Spleen (tissue), 11 donors: Measurements from ENCODE around the gene GPATCH4. TPM values are rescaled to one million over a fixed set of nuclear protein-coding genes. Genes with fewer than 3 reads are reported as not detected.
"Not testable (repeated sequence)": the region's sequence is repeated elsewhere in the genome, so short reads cannot be mapped to it uniquely, and the experiment has no call there.

ENCODE experiments used
- DNase-seq: peaks from one replicate; pipeline ENCODE4 v3.0.0-alpha.2; 2020
- H3K27ac ChIP-seq, 8 donors: fragments of 200-600 bp; sonication (generic) in 7 of 8; 1 replicate in 4 of 8; 2 replicates in 4 of 8; pipeline versions ENCODE4 v1.5.0 to v1.8.0; 2016 to 2021; ENCODE audit warnings: inconsistent platforms in 4 of 8, mild to moderate bottlenecking in 4 of 8, moderate library complexity in 1 of 8
- H3K27me3 ChIP-seq, 7 donors: fragments of 200-600 bp; sonication (generic) in 6 of 7; replicated peaks in 1 of 7; 1 replicate in 4 of 7; 2 replicates in 3 of 7; pipeline versions ENCODE4 v1.5.0 to v1.8.0; 2016 to 2021; ENCODE audit warnings: inconsistent platforms in 3 of 7, mild to moderate bottlenecking in 1 of 7
- H3K36me3 ChIP-seq, 6 donors: fragments of 200-600 bp; sonication (generic) in 5 of 6; 1 replicate in 4 of 6; 2 replicates in 2 of 6; pipeline versions ENCODE4 v1.5.0 to v1.8.0; 2016 to 2021; ENCODE audit warnings: inconsistent platforms in 2 of 6
- H3K4me1 ChIP-seq, 6 donors: fragments of 200-600 bp; sonication (generic) in 5 of 6; 1 replicate in 3 of 6; 2 replicates in 3 of 6; pipeline versions ENCODE4 v1.5.0 to v1.8.0; 2016 to 2021; ENCODE audit warnings: inconsistent platforms in 3 of 6
- H3K4me3 ChIP-seq, 8 donors: fragments of 200-600 bp; sonication (generic) in 7 of 8; 1 replicate in 4 of 8; 2 replicates in 4 of 8; pipeline versions ENCODE4 v1.5.0 to v1.8.0; 2016 to 2021; ENCODE audit warnings: inconsistent platforms in 4 of 8, mild to moderate bottlenecking in 4 of 8, moderate library complexity in 2 of 8
- H3K9me3 ChIP-seq, 8 donors: fragments of 200-600 bp; sonication (generic) in 7 of 8; 1 replicate in 4 of 8; 2 replicates in 4 of 8; pipeline versions ENCODE4 v1.5.0 to v1.8.0; 2016 to 2021; ENCODE audit warnings: inconsistent platforms in 4 of 8
- CTCF ChIP-seq, 11 experiments: fragments of 200-600 bp in 7 of 11; fragments of 450-650 bp in 4 of 11; sonication (generic) in 4 of 11; IDR thresholded peaks in 8 of 11; conservative IDR thresholded peaks in 3 of 11; 1 replicate in 7 of 11; 2 replicates in 4 of 11; pipeline versions ENCODE4 v1.4.0 to v1.8.0; 2016 to 2021; ENCODE audit warnings: antibody characterized with exemption in 11 of 11, inconsistent platforms in 4 of 11, mild to moderate bottlenecking in 1 of 11
- POLR2A ChIP-seq, 3 donors: fragments of 450-650 bp; IDR thresholded peaks; one replicate each; pipeline ENCODE4 v1.5.1; 2017; ENCODE audit warnings: antibody characterized with exemption in 3 of 3, mild to moderate bottlenecking in 1 of 3
- POLR2AphosphoS5 ChIP-seq, 3 donors: sonication (generic); formaldehyde crosslinking; IDR thresholded peaks; one replicate each; pipeline ENCODE4 v1.5.1; 2017; ENCODE audit warnings: antibody characterized with exemption in 3 of 3
- WGBS, 5 donors: extraction: QIAGEN DNeasy Blood & Tissue Kit in 3 of 5; methylation state at CpG; one replicate each; pipeline versions ENCODE4 v1.1.5 to v1.1.7; 2013 to 2018; 5-methylcytosine and 5-hydroxymethylcytosine counted together
- intact Hi-C: fragments of 100-400 bp; cut with DNase I; formaldehyde crosslinking; loops from one replicate; pipeline ENCODE4 v1.15.0; 2023; ENCODE audit warnings: low total_unique reads
- polyA plus RNA-seq, 3 donors: library from polyadenylated mRNA; stranded (reverse); fragments of 200-250 nt; gene quantifications; one replicate each; pipeline ENCODE4 v1.2.1, GENCODE V29; 2013
- total RNA-seq, 7 donors: library from RNA; depleted of rRNA in 3 of 7; stranded (reverse); fragments of >200 nt in 3 of 7; fragmentation: NEBNext Ultra II Directional in 4 of 7; extraction: Animal tissue kit (Norgen Biotek cat#: 25700) in 4 of 7; gene quantifications; one replicate each; pipeline versions ENCODE4 v1.1.0 to v1.2.1, GENCODE V29; 2016 to 2021
- donor health status: healthy with polysubstance abuse.
- donor health status: DM: no; HTN: no; CAD: no; lungs with moderate emphysema.
- donor health status: DM: no; HTN: no; CAD: no.
- donor health status: Bipolar disorder and iron deficiency.
- donor health status: healthy.
- donor health status: DM: no; HTN: no; CAD: no.
- donor health status: DM: yes; HTN: yes; CAD: no.

GPATCH4 gene
- total and polyA plus RNA-seq, 10 donors: 12.3 to 49.6 (median 25.5) TPM

DNA sequence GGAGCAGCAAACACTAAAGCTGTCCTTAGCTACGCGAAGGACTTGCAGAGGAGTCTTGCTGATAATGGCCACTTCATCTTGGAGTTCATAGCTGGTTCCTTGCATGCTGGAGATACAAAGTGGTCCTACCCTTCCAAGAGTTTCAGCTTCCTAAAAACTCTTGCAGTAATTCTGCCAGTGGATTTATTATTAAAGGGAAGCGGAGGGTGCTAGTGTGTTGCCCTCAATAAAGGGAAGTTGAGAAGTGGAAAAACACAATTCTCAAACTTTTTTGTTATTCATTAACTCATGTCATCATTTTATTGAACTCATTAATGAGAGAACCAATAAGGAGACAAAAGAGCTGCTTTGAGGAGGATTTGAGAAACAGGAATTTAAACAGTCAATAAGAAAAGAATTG lies 11.4 kb upstream of the GPATCH4 start:
- whole genome bisulfite sequencing, 5 donors: 30 to 57% (median 45%) methylated on average over 3 of the region's 3 CpGs
- DNase-seq: no peak
- H3K9me3 ChIP-seq: no peaks in the 10 kb centered on the region
- intact Hi-C loops: loop anchor here (5.0 kb wide), 1 partner anchor 225 kb away; no protein-coding TSS in a partner anchor
- no peak overlapping the region for H3K27ac ChIP-seq
- peaks cover 0 to 53% (median 0%) of the 10 kb centered on the region in 7 donors for H3K27me3 ChIP-seq
- peaks cover 6 to 14% (median 9%) of the 10 kb centered on the region in 6 donors for H3K4me1 ChIP-seq
- no peak for TF ChIP-seq POLR2A (IDR thresholded peaks at IDR 0.05)
- no peak overlapping the region for H3K4me3 ChIP-seq
- H3K36me3 ChIP-seq: no peaks in the 10 kb centered on the region

DNA sequence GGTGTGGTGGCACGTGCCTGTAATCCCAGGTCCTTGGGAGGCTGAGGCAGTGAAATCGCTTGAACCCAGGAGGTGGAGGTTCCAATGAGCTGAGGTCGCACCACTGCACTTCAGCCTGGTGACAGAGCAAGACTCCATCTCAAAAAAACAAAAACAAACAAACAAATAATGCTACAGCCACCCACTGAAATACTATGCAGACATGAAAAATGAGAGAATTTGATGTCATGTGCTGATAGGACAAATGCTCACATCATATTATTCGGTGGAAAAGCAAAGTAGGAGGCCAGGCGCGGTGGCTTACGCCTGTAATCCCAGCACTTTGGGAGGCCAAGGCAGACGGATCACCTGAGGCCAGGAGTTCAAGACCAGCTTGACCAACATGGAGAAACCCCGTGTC lies 8.8 kb upstream of the GPATCH4 start:
- H3K36me3 ChIP-seq, H3K27ac ChIP-seq, DNase-seq, H3K9me3 ChIP-seq, H3K4me3 ChIP-seq: not testable (repeated sequence)
- intact Hi-C loops: loop anchor here (5.0 kb wide), 1 partner anchor 223 kb away; no protein-coding TSS in a partner anchor
- Histone ChIP-seq H3K27me3 (peaks cover 0 to 36% (median 0%) of the 10 kb centered on the region in 7 donors), H3K4me1 (peaks cover 6 to 25% (median 12%) of the 10 kb centered on the region in 6 donors)
- 89 to 93% (median 91%) methylated on average over 9 of the region's 9 CpGs for WGBS, 5 donors

- Histone ChIP-seq H3K36me3 (no peaks in the 10 kb centered on the region), H3K9me3 (no peaks in the 10 kb centered on the region), H3K4me1 (peaks cover 6 to 25% (median 12%) of the 10 kb centered on the region in 6 donors), H3K27me3 (peaks cover 0 to 36% (median 0%) of the 10 kb centered on the region in 7 donors), H3K4me3 (no peak overlapping the region), H3K27ac (no peak overlapping the region)
- intact Hi-C loops: loop anchor here (5.0 to 10.0 kb wide), 2 partner anchors 124 to 157 kb away; no protein-coding TSS in a partner anchor
- TF ChIP-seq POLR2A (IDR thresholded peaks at IDR 0.05) (no peak), CTCF (IDR thresholded peaks at IDR 0.05 in 8 of 11, conservative IDR thresholded peaks at IDR 0.05 in 3 of 11) (peak in 10 of 11 experiments; percentile 36 to 69 (median 52)), POLR2AphosphoS5 (IDR thresholded peaks at IDR 0.05) (peak in 1 of 3 donors; percentile 7)
- WGBS, 5 donors: 43 to 49% (median 44%) methylated on average over 6 of the region's 6 CpGs
- no peak for DNase-seq
Measured at GRCh38 chr1:156608981-156609380, 7.7 kb upstream of the GPATCH4 start.

GRCh38 chr1:156608036-156608674 lies 6.9 kb upstream of the GPATCH4 start:
- TF ChIP-seq POLR2A (IDR thresholded peaks at IDR 0.05): no peak
- peak; percentile 48 to 86 (median 71) for TF ChIP-seq CTCF (IDR thresholded peaks at IDR 0.05 in 8 of 11, conservative IDR thresholded peaks at IDR 0.05 in 3 of 11)
- no peaks in the 10 kb centered on the region for H3K36me3 ChIP-seq
- peak overlapping the region in 1 of 8 donors; percentile 6 for H3K27ac ChIP-seq
- no peak for DNase-seq
- peaks cover 6 to 25% (median 12%) of the 10 kb centered on the region in 6 donors for H3K4me1 ChIP-seq
- intact Hi-C loops: loop anchor here (5.0 to 10.0 kb wide), 2 partner anchors 123 to 156 kb away; no protein-coding TSS in a partner anchor
- peaks cover 0 to 35% (median 0%) of the 10 kb centered on the region in 7 donors for H3K27me3 ChIP-seq
- H3K9me3 ChIP-seq: no peaks in the 10 kb centered on the region
- 27 to 35% (median 31%) methylated on average over 7 of the region's 7 CpGs for WGBS, 5 donors
- H3K4me3 ChIP-seq: no peak overlapping the region

- not testable (repeated sequence) for H3K9me3 ChIP-seq, H3K36me3 ChIP-seq, H3K4me3 ChIP-seq, DNase-seq
- H3K4me1 ChIP-seq: peaks cover 6 to 31% (median 18%) of the 10 kb centered on the region in 6 donors
- 63 to 75% (median 68%) methylated on average over 4 of the region's 4 CpGs for WGBS, 5 donors
- peaks cover 0 to 27% (median 0%) of the 10 kb centered on the region in 7 donors for H3K27me3 ChIP-seq
- H3K27ac ChIP-seq: peak overlapping the region in 2 of 8 donors; percentile 6 to 22
- intact Hi-C loops: loop anchor here (5.0 to 10.0 kb wide), 2 partner anchors 123 to 155 kb away; no protein-coding TSS in a partner anchor
Measured at GRCh38 chr1:156607344-156607743, 6.1 kb upstream of the GPATCH4 start.
